CD4-positive, alpha-beta T cell treated with Interleukin-21 for 1 hour (primary cell): Measurements from ENCODE around the gene HAVCR1.
"Not testable (repeated sequence)": the region's sequence is repeated elsewhere in the genome, so short reads cannot be mapped to it uniquely, and the experiment has no call there.

Source experiments
- DNase-seq: peaks from one replicate; pipeline ENCODE4 v3.0.0-alpha.2; 2020

Gene HAVCR1

DNA sequence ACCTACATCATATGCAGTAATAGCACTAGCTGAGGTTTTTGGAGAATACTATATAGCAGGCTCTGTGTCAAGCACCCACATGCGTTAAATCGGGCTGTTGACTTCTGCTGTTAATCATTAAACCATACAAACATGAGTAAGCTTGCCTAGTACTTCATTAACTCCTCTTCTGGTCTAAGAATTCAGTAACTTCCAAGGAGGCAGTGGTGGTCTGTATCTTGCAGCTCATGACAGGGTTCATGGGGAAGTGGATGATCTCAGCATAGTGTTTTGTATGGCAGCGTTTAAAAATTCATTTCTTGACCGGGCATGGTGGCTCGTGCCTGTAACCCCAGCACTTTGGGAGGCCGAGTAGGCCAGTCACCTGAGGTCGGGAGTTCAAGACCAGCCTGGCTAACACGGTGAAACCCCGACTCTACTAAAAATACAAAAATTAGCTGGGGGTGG lies at the start of gene HAVCR1:
Gene HAVCR1 (minus strand): TSS at position 24 of the 447 bp plus-strand sequence. CDS start 1,173 bp downstream, outside the sequence.
- no peak for DNase-seq

DNA sequence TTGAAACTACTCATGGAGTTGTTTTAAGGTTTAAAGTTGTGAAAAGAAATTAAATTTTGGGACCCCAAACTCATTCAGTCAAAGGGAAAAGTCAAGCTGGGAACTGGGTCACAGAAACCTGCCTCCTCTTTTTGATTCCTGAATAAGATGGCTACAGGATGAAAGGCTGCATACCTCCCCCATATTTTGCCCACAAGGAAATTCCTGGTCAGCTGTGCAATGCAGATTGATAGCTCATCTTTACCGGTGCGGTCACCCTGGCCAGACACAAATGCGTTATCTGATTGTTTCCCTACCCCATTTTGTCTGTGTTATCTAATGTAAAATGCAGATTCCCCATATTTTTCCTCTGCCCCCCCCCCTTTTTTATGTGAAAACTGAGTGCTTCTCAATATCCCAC lies 48.6 kb upstream of the HAVCR1 start:
- DNase-seq = no peak

GRCh38 chr5:157106630-157107461 lies 47.9 kb upstream of the HAVCR1 start:
- peak; percentile 21 for DNase-seq

DNA sequence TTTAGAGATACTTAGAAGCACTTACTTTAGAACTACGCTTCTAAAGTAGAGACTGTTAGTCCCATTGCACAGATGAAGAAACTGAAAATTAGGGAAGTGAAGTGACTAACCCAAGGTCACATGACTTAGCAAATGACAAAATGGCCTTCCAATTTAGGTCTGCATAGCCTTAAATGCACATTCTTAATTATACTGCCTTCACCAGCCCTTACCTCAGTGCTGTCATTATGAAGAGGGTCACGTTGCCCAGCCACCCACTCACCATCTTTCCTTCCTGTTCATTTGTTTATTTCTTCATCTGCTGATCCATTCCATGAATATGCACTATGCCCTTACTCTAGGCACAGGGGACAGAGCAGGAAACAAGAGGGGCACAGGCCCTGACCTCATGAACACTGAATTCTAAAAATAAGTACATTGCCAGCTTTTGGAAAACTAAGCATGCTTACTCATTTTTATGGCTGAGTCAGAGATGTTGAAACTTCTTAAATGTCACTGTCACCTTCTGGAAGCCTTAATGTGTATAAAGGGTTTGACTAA lies 41.3 kb upstream of the HAVCR1 start:
- DNase-seq = no peak

DNA sequence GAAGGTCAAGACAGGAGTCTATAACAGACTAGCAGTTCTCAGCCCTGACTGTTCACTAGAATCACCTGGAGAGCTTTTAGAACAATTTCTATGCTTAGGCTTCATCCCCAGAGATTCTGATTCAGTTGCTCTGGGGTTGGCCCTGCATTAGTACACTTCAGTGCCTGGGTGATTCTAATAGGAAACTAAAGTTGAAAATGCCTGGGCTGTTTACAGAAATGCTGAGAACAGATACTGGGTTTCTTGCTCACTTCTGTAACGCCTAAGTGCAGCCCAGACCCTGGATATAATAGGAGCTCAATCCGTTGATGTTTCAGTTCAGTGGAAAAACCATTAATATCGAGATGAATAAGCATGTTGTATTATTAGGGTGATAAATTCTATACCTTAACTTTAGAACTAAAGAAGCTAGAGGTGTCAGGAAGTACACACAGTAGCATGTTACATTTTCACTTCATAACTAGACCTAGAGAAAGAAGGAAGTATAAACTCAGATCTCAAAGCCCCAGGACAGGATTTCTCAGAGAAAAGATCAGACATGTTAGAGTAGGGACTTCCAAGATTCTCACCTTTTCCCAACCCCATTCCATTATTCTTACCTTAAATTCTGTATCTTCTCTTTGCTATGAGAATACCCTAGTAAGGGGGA lies 29.6 kb upstream of the HAVCR1 start:
- DNase-seq = no peak

DNA sequence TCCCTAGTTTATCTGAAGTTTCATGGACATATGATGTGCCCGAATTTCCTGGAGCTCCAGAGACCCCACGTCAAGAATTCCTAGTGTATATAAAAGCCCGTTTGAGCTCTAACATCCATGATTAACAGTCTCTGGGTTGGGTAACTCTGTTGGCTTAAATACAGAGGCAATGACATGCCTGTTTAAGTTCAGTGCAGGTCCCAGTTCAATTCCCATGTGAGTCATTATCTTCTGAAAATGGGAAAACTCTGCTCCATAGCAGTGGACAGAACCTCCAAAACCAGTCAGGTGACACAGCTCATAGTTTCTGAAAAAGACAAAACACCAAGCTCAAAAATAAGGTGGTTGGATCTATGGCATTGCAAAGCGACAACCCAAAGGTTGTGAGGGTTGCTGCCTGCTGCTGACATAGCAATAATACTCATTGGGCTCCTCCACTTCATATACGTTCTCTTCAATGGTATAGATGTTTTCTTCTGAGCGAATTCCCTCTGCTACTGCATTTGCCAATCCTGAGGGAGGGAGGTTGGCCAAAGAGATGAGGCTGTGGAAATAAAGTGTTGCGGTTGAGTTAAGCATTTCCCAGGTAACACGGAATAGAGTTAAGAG lies 27.9 kb upstream of the HAVCR1 start:
- DNase-seq = no peak

GRCh38 chr5:157085930-157086329 lies 27.0 kb upstream of the HAVCR1 start:
- no peak for DNase-seq

GRCh38 chr5:157080286-157080685 lies 21.4 kb upstream of the HAVCR1 start:
- no peak for DNase-seq

GRCh38 chr5:157076558-157076957 lies 17.6 kb upstream of the HAVCR1 start:
- DNase-seq = no peak

- DNase-seq = no peak
These were observed 13.6 kb upstream of the HAVCR1 start for GRCh38 chr5:157072508-157072907.

- no peak for DNase-seq
These were observed 11.0 kb upstream of the HAVCR1 start for GRCh38 chr5:157069949-157070348.

DNA sequence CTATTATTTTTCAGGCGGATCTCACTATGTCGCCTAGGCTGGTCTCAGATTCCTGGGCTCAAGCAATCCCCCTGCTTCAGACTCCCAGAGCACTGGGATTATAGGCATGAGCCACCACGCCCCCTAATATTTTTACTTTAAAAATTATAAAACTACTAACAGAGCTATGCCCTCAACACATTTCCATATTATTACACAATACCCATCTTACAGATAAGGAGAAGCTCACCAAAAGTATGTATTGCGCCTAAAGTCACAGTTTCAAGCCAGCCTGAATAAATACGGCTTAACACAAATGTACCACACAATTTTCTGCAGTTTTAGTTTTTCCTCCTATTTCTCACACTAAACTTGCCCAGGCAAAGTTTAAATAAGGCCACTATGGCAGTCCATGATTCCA lies 9.9 kb upstream of the HAVCR1 start:
- DNase-seq = no peak

- DNase-seq = no peak
These were observed 9.4 kb upstream of the HAVCR1 start for GRCh38 chr5:157068339-157068738.

DNA sequence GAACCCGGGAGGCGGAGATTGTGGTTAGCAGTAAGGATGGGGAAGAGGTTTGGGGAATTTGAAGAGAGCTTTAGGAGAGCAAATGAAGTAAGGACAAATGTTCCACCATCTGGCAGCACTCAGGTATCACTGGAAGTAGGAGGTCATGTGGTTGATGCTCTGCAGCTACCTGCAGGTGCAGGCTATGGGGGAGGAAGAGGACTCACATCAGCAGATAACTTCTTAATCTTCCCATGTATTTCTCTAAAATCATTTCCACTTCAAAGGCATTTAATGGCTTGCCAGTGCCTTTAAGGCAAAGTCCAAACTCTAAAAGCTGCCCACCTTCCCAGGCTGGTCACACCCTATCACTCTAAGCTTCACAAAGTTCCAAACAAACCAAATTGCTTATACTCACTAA lies 8.1 kb upstream of the HAVCR1 start:
- no peak for DNase-seq

- DNase-seq = no peak
These were observed 7.2 kb upstream of the HAVCR1 start for GRCh38 chr5:157066080-157066479.

GRCh38 chr5:157063776-157064430 lies 5.0 kb upstream of the HAVCR1 start:
- no peak for DNase-seq

GRCh38 chr5:157059891-157060290 lies 975 bp upstream of the HAVCR1 start:
- DNase-seq = no peak

DNA sequence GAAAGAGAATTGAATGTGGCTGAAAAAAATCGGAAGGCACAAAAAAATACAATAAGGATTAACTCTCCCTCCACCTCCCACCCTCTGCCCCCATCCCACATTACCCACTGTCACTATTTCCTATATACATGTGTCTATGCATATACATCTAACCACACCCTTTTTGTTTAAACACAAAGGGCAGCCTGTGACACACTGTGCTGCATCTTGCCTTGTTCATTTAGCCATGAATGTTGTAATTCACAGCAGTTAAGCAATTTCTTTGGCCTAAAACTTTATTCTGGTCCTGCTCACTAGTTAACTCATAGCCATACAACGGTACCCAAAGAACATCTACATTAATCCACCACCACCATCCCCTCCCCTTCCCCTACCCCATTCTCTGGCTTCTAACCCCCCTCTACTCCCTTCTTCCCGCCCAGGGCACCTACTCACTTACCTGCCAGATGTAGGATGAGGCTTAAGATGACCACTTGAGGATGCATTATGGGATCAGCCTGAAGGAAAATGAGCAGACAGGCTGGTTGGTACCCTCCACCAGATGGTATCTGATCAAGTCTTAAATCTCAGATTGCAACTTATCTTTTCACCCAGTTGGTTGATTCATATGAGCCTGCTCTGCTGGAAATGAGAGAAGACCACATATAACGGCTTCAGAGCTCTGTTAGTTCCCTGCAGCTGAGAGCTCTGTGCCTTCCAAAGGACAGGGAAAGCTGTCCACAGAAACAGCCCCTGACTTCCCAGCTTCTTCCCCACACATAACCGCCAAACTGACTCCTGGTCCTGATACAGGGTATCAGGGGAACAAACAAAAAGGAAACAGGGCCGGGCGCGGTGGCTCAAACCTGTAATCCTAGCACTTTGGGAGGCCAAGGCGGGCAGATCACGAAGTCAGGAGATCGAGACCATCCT lies 1.2 kb downstream of the HAVCR1 start:
- no peak for DNase-seq

GRCh38 chr5:157056848-157057247 lies 2.1 kb downstream of the HAVCR1 start:
- not testable (repeated sequence) for DNase-seq

GRCh38 chr5:157051604-157052245 lies 7.2 kb downstream of the HAVCR1 start:
- DNase-seq = no peak

- DNase-seq = peak; percentile 12
These were observed 8.9 kb downstream of the HAVCR1 start for GRCh38 chr5:157050050-157050449.
